ENCODE results near the gene HYAL1. TPM values are rescaled to one million over a fixed set of nuclear protein-coding genes. Genes with fewer than 3 reads are reported as not detected.

Gene HYAL1
- total RNA-seq, 1 donor from 2014 or later, result 0.41 TPM

GRCh38 chr3:50336452-50337174, 33.2 kb upstream of the HYAL1 start:
- no peak for DNase-seq (ENCODE audit: low spot score in 2 of 2)
- FAIRE-seq, result no peak

DNA sequence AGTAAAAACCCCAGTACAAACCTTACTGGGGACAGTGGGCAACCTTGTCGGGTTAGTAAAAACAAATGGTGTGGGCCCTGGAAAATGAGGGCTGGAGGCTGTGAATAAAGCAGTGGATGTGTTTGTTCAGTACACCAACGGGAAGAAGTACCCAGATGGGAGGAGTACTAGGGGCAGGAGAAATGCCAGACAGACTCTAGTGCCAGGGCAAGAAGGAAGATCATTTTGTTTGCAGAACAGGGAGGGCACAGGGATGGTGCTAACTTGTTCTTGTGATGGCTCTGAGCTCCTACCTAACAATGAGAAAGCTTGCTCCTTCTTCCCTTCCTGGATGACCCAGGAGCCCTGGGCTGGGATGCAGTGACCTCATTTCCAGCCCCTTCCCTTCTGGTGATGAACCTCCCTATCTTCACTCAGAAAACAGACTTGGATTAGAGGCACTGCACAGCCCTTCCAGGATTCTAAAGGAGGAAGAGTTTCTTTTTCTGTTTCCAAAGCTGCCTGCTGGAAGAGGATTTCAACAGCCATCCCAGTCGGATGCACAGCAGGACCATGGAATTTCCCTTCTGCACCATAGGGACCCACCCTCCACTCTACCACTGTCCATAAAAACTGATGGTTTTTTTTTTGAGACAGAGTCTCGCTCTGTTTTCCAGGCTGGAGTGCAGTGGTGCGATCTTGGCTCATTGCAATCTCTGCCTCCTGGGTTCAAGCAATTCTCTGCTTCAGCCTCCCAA, 31.1 kb upstream of the HYAL1 start:
- no peak for DNase-seq (ENCODE audit: low spot score in 2 of 2)
- FAIRE-seq, result no peak

- FAIRE-seq (no peak), DNase-seq (ENCODE audit: low spot score in 2 of 2) (peak in 1 of 2 donors; percentile 54)
Measured at GRCh38 chr3:50333744-50334328, 30.5 kb upstream of the HYAL1 start.

- DNase-seq (ENCODE audit: low spot score in 2 of 2), result no peak
- FAIRE-seq, result no peak
Measured at GRCh38 chr3:50331364-50331907, 28.1 kb upstream of the HYAL1 start.

- no peak for DNase-seq (ENCODE audit: low spot score in 2 of 2)
- no peak for FAIRE-seq
Measured at GRCh38 chr3:50330330-50330729, 27.0 kb upstream of the HYAL1 start.

DNA sequence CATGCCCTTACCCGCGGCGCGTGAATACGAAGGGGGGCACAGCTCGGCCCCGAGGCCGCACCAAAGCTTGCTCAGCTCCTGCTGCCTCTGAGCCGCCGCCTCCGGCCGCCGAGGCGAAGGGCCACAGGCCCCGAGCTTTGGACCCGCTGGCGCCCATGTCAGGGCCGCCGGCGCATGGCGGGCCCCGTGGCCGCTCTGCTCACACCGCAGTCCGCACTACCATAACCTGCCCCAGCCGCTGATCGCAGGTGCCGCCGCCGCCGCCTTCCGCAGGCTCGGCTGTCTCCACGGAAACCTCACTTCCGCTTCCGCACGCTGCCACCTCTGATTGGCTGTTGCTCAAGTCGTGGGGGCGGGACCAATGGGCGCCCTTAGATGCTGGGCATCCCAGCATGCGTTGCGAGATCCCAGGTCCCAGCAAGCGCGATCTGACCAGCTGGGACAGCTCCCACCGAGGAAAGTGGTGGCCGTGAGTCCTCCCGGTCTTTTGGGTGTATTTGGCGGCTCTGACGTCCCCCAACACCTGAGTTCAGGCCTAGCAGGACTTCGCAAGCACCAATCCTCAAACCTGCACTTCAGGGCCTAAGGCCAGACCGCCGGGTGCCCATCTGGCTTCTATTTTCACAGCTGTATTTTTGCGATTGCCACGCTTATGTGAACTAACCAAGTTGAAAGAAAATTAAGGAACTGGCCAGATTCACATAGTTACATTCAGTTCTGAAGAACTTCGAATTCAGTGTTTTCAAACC, 24.7 kb upstream of the HYAL1 start, which contains the start of gene TUSC2:
Gene TUSC2, minus strand, starts transcription at position 281 of the 749 bp plus-strand sequence. Its CDS starts 124 bp downstream, at position 157.
- FAIRE-seq, result peak; percentile 77
- peak; percentile 95 to 97 for DNase-seq (ENCODE audit: low spot score in 2 of 2)

GRCh38 chr3:50327129-50327528, 23.8 kb upstream of the HYAL1 start:
- FAIRE-seq (no peak), DNase-seq (ENCODE audit: low spot score in 2 of 2) (no peak)

DNA sequence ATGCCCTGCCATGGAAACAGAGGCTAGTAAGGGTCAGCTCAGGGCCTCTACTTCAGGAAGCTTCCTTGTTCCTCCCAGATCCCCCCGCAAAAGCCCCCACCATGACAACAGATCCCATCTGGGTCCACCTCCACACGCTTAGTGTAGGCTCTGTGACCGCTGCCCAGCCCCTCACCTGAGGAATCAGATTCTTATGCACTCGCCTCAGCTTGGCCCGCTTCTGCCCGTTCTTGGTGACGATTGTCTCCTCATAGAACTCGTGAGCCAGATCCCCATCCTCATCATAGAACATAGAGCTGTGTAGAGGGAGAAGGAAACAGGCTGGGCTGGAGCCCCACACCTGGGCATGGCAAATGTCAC, 22.8 kb upstream of the HYAL1 start:
- no peak for DNase-seq (ENCODE audit: low spot score in 2 of 2)
- no peak for FAIRE-seq

DNA sequence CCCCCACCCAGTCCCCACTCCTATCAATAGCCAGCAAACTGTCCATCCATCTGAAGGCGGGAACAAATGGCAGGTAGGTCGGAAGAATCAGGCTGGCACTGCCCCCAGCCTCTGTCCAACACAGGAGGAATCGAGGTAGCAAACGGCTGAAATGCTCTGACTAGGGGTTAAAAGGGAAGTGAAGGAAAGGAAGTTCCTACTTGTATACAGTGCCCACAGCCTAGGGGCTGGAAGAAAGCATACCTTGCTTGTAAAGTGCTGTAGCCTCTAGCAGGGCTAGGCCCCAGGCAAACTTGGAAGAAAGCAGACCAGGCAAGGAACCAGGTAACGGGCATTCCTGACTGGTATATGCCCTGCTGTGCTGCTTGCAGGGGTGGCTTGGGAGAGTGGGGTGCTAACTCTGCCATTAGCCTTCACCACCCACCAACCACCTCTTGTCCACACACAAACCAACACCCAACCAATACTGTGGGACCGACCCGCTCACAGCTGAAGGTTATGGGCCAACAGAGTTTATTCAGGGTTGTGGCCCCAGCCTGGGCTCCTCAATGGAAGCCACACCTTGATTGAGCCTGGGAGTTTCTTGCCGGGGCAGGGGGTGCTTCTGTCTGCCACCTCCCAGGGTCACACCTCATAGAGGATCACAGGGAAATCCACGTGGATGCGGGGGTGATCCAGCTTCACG, 22.3 kb upstream of the HYAL1 start:
- FAIRE-seq (no peak), DNase-seq (ENCODE audit: low spot score in 2 of 2) (no peak)

GRCh38 chr3:50325113-50325480, 21.7 kb upstream of the HYAL1 start:
- no peak for FAIRE-seq

DNA sequence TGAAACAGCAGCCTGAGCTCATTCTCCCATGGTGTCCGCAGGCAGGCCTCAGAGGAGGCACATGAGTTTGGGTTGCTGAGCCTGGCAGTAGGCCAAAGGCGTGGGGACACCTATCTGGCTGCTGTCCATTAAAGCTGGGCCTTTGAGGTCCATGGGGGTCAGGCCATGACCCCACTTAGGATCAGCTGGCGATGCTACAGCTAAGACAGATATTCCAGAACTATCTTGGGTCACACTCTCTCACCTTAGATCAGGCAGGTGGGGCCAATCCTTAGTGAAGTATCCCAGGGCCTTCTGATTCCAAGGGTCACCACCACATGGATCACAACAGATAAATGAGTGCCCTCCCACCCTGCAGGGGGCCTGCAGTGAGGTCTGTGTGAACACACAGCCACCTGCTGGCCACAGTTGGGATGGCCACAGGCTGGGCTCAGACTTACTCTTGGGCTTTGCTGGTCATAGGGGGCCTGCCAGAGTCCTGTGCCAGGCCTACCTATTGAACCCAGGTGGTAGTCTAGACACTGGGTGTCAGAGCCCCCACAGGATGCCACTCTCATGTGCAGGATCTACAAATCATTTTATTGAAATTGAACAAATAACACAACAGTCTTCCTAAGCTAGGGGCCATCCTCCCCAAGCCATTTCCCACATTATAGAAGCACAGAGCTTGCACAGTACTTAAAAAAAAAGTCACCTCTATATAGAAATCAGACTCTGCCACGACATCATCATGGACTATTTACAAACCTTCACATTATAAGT, 21.2 kb upstream of the HYAL1 start:
- FAIRE-seq (no peak), DNase-seq (ENCODE audit: low spot score in 2 of 2) (peak; percentile 79)

More at GRCh38 chr3:50325113-50325480, 21.7 kb upstream of the HYAL1 start:
- no peak for DNase-seq (ENCODE audit: low spot score in 2 of 2)

DNA sequence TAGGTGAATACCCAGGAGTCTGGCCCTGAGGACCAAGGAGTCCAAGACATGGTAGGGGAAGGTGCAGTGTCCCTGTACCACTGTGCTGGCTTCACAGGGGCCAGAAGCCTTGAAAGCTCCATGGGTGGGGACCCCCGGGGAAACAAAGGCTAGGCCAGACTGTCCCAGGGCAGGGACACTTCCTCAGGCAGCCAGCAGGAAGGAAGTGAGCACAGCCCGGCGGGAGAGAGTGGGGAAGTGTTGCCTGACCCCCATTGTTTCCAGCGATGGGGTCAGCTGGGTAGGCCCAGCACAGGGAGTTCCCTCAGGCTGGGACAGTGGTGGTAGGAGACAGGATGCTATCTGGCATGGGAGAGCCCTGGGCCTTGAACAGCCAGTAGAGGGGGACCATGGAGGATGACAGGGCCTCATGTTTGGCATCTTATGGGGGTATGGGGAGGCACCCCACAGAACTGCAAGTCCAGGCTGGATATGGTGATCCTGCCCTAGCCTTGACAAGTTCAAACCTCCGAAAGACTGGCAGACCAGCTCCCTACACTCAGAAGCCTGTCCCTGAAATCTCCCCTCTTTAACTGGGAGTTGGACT, 20.3 kb upstream of the HYAL1 start:
- DNase-seq (ENCODE audit: low spot score in 2 of 2) (no peak), FAIRE-seq (no peak)

DNA sequence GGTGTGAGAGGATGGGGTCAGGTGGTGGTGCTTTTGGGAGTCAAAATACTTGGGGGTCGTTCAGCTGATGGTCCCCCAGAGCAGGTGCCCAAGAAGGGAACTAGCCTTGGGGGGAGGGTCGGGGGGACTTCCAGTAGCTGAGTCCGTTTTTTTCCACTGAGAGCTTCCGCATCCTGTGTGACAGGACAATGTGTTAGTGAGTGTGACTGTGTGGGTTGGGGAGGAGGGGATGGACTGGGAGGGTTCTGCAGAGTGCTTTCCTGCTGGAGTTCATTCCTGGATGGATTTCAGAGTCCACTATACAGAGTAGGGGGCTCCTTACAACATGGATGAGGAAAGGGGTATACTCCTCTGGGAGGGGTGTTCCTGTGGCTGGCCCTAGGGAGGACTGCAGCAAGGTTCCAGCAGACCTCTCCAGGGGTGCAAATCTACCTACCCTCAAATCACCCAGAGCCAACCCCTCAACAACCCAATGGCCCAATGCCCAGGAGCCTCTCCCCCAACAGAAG, 19.8 kb upstream of the HYAL1 start:
- no peak for FAIRE-seq

GRCh38 chr3:50322386-50323091, 19.2 kb upstream of the HYAL1 start, which contains the start of gene HYAL2:
Gene HYAL2, minus strand, starts transcription at chr3:50322745. Its CDS starts 2,256 bp downstream, at chr3:50320489.
- no peak for DNase-seq (ENCODE audit: low spot score in 2 of 2)

More for the DNA sequence above, 19.8 kb upstream of the HYAL1 start:
- DNase-seq (ENCODE audit: low spot score in 2 of 2), result no peak

GRCh38 chr3:50322115-50322385, 18.7 kb upstream of the HYAL1 start:
- FAIRE-seq (no peak), DNase-seq (ENCODE audit: low spot score in 2 of 2) (no peak)

More at GRCh38 chr3:50322386-50323091, 19.2 kb upstream of the HYAL1 start, which contains the start of gene HYAL2:
- no peak for FAIRE-seq

GRCh38 chr3:50321336-50322114, 18.2 kb upstream of the HYAL1 start:
- FAIRE-seq, result no peak
- DNase-seq (ENCODE audit: low spot score in 2 of 2), result peak; percentile 90 to 91

DNA sequence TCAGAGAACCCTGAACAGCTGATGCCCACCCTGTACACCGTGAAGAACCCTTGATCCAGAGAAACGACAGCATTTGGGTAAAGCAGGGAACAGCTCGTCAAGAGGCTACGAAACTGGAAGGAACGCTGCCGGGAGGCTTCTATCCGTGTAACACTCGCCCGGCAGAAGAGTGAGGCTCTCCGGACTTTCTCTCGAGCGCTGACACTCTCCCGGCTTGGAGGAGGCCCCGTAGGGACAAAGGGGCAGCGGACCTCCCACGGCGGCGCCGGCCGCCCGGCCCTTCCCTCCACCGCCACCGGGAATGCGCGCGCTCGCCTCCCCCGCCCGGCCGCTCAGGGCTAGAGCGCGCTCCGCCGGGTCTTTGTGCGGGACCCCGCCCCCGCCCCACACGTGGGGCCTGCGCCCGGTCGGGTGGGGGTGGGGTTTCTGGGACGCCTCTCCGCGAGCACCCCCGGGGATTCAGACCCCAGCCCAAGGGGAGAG, 17.5 kb upstream of the HYAL1 start:
- no peak for FAIRE-seq

More for the DNA sequence above, 17.5 kb upstream of the HYAL1 start:
- peak; percentile 88 to 91 for DNase-seq (ENCODE audit: low spot score in 2 of 2)

Data from frontal cortex (tissue), 4 donors.